ENCODE data around the gene SLX4IP. TPM values are rescaled to one million over a fixed set of nuclear protein-coding genes. Genes with fewer than 3 reads are reported as not detected.

Gene SLX4IP
- total and polyA plus RNA-seq, 2 donors (not counting 3 experiments of a cell fraction or from before 2014, with no cell fraction given): 1.9 to 4.5 TPM

DNA sequence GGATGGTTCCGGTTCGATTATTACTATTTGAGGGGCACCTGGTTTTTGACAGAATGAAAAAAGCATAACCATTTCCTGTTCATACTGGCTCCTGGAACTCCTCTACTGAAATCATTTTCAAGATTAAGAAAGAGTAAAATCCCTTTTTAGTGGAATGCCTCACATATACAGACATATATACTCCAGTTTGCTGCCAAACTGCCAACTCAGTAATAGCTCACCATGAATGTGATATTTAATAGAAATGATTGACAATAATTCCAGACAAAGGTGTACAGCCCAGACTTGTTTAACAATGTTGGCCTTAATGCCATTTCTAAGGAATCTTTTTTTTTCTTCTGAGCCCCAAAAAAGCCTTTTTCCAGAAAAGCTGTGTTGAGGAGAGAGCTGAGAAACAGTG, 145.6 kb downstream of the SLX4IP start:
- Histone ChIP-seq H3K4me2 (ENCODE audit: insufficient read depth, low read length) (no peak overlapping the region), H4K20me1 (replicated peaks; ENCODE audit: control insufficient read depth, extremely low read depth, insufficient read depth, low read length) (no peaks in the 10 kb centered on the region), H3K27ac (ENCODE audit: insufficient read depth, low read depth, low read length) (no peak overlapping the region), H3K9ac (replicated peaks; ENCODE audit: extremely low read depth, insufficient read depth, low read length) (no peak overlapping the region), H3K4me3 (replicated peaks in 1 of 3; ENCODE audit: insufficient read depth in 1 of 3, low read depth in 1 of 3, low read length in 3 of 3) (no peak overlapping the region), H3K9me3 (replicated peaks; ENCODE audit: control insufficient read depth, insufficient read depth, low read length) (no peaks in the 10 kb centered on the region), H2AFZ (ENCODE audit: low read depth, low read length) (no peak overlapping the region), H3K4me1 (ENCODE audit: control insufficient read depth, extremely low read depth, insufficient read depth, low read length) (peaks cover 25% of the 10 kb centered on the region), H3K27me3 (ENCODE audit: control insufficient read depth in 2 of 2, insufficient read depth in 2 of 2, low read length in 2 of 2) (no peaks in the 10 kb centered on the region), H3K9me1 (replicated peaks; ENCODE audit: control insufficient read depth, extremely low read depth, insufficient read depth, low read length) (no peaks in the 10 kb centered on the region), H3K36me3 (ENCODE audit: control insufficient read depth in 2 of 2, extremely low read depth in 1 of 2, insufficient read depth in 2 of 2, low read length in 2 of 2) (no peaks in the 10 kb centered on the region), H3K79me2 (ENCODE audit: control insufficient read depth, insufficient read depth, low read length) (no peaks in the 10 kb centered on the region)
- POLR2A ChIA-PET: no interaction called here
- FAIRE-seq: no peak
- no peak for DNase-seq (ENCODE audit: low read depth, low spot score)
- TF ChIP-seq, protein P1, sequence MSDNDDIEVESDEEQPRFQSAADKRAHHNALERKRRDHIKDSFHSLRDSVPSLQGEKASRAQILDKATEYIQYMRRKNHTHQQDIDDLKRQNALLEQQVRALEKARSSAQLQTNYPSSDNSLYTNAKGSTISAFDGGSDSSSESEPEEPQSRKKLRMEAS (IDR thresholded peaks at IDR 0.05; ENCODE audit: insufficient read depth, insufficient read length): no peak
- TF ChIP-seq GATA2 (IDR thresholded peaks at IDR 0.05; ENCODE audit: insufficient read depth, insufficient read length, low read depth, low read length) (no peak), FOS (IDR thresholded peaks at IDR 0.05; ENCODE audit: borderline replicate concordance, insufficient read depth, low read length) (no peak), EZH2 (IDR thresholded peaks at IDR 0.05; ENCODE audit: borderline replicate concordance, low read depth, low read length, severe bottlenecking) (no peak), POLR2A (IDR thresholded peaks at IDR 0.05; ENCODE audit: low read depth, low read length) (no peak), JUN (IDR thresholded peaks at IDR 0.05; ENCODE audit: borderline replicate concordance, insufficient read depth, insufficient read length, low read depth) (no peak), MYC (IDR thresholded peaks at IDR 0.05; ENCODE audit: low read depth, low read length) (no peak), POLR2AphosphoS5 (IDR thresholded peaks at IDR 0.05; ENCODE audit: insufficient read depth, low read depth, low read length) (no peak)
- TF ChIP-seq, protein P2, sequence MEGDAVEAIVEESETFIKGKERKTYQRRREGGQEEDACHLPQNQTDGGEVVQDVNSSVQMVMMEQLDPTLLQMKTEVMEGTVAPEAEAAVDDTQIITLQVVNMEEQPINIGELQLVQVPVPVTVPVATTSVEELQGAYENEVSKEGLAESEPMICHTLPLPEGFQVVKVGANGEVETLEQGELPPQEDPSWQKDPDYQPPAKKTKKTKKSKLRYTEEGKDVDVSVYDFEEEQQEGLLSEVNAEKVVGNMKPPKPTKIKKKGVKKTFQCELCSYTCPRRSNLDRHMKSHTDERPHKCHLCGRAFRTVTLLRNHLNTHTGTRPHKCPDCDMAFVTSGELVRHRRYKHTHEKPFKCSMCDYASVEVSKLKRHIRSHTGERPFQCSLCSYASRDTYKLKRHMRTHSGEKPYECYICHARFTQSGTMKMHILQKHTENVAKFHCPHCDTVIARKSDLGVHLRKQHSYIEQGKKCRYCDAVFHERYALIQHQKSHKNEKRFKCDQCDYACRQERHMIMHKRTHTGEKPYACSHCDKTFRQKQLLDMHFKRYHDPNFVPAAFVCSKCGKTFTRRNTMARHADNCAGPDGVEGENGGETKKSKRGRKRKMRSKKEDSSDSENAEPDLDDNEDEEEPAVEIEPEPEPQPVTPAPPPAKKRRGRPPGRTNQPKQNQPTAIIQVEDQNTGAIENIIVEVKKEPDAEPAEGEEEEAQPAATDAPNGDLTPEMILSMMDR (IDR thresholded peaks at IDR 0.05; ENCODE audit: extremely low read depth in 1 of 2, insufficient read depth in 1 of 2, low read depth in 1 of 2, low read length in 2 of 2): no peak
- no TSS peak for BruUV-seq (replicated peaks)
- dilution Hi-C loops (cut with MboI; ENCODE audit: extremely low pct_ligation_motif_present, low sequenced_read_pairs) (no loop called here), intact Hi-C loops (cut with micrococcal nuclease) (no loop called here)
- CTCF ChIA-PET: no interaction called here
